Limb (tissue), 2 donors: Measurements from ENCODE around the gene C9orf50.

ENCODE experiments used
- DNase-seq, 2 donors: peaks; one replicate each; pipeline ENCODE4 v3.0.0-alpha.2; 2016; ENCODE audit errors: extremely low spot score in 2 of 2

C9orf50 gene

DNA sequence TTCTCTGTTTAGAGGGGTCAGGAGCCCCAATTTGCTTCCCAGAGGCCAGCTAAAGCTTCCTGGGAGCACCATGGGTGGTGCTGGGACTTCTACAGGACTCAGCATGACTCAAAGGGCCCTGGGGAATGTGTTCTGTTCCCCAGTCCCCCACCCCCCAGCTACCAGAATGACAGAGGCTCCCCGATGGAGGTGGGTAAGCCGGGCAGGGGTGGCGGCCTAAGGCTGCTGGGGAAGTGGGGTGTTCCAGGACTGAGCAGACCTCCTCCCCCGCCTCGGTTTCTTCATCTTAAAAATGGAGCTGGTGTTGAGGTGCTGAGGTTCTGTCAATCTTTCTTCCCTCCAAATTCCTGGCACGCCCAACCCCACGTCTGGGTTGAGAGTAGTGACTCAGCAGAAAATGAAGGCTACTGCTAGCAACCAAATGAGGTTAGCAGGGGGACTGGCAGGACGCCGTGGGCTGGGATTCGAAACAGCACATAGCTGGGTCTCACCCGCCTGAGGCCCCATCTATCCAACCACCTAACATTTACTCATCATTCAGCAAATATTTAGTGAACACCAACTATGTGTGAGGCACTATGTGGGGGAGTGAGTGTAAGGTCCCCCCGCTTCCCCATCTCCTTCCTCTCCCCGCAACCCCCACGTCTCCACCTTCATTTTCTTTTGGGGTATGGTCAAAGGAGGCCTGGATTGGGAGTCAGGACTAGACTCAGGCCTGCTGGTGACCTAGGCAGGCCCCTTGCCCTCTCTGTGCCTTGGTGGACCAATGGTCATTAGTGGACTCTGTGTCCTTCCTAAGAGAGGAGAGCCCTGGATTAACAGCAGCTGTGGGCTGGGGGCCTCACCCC lies 50.2 kb downstream of the C9orf50 start:
- DNase-seq, result peak; percentile 59 to 67

DNA sequence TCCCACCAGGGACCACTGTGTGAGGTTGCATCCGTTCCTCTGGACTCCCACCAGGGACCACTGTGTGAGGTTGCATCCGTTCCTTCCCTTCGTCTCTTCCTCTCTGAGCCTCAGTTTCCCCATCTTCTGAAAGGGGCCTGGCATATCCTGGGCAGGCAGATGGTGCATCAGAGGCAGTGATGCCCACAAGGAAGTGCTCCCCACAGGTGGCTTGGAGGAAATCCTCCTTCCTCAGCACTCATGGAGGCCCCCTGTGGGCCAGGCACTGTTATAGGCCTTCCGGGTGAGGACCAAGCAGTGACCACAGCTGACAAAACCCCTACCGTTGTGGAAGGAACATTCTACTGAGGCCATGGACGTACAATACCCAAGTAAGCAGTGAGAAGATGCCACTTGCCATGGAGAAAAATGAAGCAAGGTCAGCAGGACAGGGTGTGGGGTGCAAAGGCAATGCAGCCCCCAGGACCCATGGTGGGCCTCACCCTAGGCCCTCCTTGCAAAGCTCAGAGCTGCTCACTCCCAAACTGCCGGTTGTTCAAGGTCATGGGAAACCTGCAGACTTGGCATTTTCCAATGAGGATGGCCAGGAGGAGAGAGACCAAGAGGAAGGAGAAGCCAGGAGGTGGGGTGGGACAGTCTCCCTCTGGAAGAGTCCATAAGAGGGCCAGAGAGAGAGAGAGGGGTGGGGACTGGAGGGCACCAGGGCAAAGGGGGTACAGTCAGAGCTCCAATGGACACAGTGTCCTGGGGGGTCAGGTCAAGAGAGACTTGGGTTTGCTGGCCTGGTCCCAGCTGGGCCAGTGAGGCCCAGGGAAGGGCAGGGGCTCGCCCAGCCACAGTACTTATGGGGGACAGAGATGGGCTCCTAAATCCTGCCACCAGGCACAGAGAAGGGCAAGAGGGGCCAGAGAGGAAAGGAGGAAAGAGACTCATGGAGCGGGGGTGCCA lies 51.1 kb downstream of the C9orf50 start:
- no peak for DNase-seq

DNA sequence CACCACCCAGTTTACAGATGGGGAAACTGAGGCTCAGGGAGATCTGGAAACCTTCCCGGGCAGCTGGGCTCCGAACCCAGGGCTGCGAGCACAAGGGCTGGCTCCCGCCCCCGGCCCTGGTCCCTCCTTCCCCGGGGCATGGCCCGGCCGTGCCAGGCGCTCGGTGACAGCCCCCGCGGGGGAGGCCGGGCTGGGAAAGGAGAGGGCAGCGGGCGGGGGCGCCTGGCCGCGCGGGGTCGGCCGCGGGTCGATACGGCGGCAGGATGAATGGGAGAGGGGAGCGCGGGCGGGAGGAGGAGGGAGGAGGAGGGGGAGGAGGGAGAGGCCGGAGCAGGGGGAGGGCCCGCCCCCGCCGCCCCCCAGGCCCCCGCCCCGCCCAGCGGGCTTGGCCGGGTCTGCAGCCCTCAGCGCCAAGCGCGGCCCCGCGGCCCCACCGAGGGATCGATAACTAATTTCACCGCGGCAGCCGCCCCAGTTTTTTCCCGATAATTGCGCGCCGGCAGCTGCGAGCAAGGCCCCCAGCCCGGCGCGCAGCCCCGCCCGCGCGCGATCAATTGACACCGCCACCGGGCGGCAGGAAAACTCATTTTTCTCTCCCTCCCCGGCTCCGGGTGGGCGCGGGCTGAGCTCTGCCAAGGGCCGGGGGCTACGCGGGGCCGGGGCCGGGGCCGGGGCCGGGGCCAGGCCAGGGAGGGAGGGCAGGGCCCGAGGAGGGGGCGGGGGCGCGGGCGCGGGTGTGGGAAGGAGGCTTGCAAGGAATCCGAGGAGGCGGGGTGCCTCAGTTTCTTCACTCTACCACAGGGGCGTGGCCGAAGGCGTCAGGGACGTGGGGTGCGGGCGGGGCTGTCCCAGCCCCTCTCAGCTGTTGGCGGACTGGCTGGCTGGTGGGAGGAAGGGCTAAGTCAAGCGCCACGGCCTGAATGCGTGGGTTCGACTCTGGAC lies 52.1 kb downstream of the C9orf50 start:
- DNase-seq, result peak; percentile 57 to 86

DNA sequence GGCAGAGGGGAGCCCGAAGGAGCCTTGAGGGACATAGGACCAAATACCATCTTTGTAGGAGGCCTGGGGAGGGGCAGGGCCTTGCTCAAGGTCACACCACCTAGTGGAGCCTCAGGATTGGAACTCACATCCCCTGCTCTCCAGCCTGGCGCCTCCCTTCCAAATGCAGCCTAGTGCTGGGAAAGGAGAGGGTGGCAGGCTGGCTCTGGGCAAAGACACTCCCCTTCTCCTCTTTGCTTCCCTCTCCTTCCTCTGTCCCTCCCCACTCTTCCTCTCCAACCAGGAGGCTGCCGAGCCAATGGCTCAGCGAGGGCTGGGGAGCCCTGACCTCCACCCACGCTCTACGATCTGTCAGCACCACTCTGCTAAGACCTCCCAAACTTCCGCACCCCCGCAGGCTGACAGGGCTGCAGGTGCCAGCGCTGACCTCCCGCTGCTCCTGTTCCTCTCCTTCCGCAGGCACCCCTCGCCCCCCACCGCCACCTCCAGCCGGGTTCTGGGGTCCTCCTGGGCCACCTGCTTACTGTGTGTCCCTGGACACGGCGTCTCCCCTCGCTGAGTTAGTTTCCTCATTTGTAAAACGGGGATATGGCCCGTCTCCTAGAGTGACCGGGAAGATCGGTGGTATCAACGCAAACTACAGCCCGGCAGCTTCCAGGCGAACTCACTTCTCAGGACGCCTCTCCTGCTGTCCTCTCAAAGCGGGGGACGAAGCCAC lies 52.9 kb downstream of the C9orf50 start:
- DNase-seq, result no peak

DNA sequence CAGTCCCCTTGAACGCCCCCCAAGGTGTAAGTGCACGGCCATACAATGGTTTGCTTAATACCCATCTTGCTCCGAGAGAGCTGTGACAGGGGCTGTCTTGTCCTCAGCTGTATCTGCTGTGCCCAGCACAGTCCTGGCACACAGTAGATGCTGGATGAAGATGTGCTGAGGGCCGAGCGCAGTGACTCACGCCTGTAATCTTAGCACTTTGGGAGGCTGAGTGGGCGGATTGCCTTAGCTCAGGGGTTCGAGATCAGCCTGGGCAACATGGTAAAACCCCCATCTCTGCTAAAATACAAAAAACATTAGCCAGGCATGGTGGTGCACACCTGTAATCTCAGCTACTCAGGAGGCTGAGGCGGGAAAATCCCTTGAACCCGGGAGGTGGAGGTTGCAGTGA lies 53.6 kb downstream of the C9orf50 start:
- no peak for DNase-seq

DNA sequence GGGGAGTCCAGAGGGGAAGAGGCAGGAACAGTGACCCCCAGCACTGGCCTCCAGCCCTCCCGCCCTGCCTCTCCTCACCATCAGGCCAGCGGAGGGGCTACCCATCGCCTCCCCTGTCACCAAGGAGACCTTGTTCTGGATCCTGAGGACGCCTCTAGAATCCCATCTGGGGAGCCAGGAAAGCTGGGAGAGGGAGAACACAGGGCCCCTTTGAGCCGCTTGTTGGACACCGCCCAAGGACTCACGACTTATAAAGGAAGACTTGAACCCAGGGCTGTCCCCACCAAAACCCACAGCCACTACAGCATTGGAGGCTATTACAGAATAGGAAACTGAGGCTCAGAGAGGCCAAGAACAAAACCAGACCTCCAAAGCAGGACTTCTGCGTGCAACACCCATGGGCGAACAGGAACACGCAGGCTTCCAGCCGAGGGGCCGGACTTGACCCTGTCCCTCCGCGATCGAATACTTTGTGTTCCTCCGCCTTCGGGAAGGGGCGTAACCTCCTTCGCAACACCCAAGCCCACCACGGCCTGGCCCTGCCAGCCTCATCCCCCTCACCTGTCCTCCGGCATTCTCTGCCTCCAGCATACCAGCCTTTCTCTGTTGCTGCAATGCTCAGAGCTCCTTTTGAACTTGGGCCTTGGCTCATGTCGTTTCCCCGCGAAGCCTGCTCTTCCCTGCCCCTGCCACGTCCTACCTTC lies 54.2 kb downstream of the C9orf50 start:
- DNase-seq, result no peak

DNA sequence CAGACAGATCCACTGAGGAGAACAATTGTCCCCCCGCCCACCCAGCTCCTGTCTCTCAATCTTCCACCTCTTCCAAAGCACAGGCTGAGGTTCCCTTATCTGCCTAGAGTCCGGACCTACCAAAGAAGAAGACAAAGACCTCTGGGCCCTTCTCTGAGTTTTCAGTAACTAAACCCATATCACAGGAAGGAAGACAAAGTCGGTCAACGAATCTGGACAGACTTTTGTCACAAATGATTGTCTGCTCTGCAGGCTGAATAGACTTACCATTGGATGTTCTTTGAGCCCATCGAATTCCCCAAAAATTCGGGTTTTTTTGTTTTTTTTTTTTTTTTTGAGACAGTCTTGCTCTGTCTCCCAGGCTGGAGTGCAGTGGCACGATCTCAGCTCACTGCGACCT lies 58.0 kb downstream of the C9orf50 start:
- no peak for DNase-seq

DNA sequence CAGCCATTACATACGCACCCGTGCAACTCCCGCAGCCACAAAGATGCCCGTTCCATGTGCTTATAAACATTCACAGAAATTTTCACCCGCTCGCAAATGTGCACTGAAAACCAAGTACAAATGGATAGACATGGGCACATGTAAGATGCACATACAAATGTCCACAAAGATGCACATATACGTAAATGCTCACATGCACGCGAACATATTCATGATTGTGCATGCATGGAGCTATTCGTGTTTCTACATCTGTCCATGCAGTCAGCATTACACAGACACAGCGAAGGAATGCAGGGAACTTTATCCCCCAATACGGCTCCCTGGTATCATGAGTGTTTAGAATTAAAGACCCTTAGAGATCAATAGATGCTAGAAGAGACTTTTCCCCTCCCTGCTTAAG lies 58.4 kb downstream of the C9orf50 start:
- no peak for DNase-seq
